GM06990 (cell line): ENCODE measurements around the gene RAB14.
A peak's percentile ranks its signal among the peaks of the same experiment; 100 is the strongest.

Experiments
- DNase-seq: peaks from one replicate; pipeline ENCODE4 v3.0.0-alpha.2; 2011; ENCODE audit not compliant: insufficient read length; ENCODE audit errors: extremely low read depth
- H3K27me3 ChIP-seq: replicated peaks from 2 replicates; pipeline ENCODE4 v1.6.0; 2011; ENCODE audit warnings: low read length; ENCODE audit not compliant: control insufficient read depth, insufficient read depth
- H3K36me3 ChIP-seq: 2 replicates; pipeline ENCODE4 v1.5.1; 2011; ENCODE audit warnings: low read length; ENCODE audit not compliant: control insufficient read depth, insufficient read depth
- H3K4me3 ChIP-seq: replicated peaks from 2 replicates; pipeline ENCODE4 v1.5.1; 2011; ENCODE audit warnings: low read depth, mild to moderate bottlenecking, control low read depth, low read length
- TF ChIP-seq, protein P1 (sequence below): IDR thresholded peaks from 2 replicates; pipeline ENCODE4 v1.5.1; 2011; ENCODE audit warnings: low read length, control low read depth, mild to moderate bottlenecking, inconsistent platforms; ENCODE audit not compliant: insufficient read depth, poor library complexity, severe bottlenecking

Gene RAB14

DNA sequence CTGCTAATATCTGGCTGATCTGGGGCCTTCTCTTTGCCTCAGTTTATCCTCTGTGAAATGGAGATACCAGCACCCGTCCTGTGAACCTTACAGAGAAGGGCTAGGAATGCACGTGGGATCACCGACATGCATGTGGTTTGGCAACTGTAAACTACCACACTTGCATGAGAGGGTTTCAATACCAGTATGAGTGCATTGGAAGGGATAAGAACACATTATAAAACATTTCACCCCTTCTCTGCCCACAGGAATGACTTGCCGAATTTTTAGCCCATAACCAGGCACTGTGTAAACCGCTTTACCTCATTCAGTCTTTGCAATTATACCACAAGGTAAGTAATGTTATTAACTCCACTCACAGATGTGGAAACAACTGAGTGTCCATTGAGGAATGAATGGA, 8.9 kb upstream of the RAB14 start:
- TF ChIP-seq, protein P1, sequence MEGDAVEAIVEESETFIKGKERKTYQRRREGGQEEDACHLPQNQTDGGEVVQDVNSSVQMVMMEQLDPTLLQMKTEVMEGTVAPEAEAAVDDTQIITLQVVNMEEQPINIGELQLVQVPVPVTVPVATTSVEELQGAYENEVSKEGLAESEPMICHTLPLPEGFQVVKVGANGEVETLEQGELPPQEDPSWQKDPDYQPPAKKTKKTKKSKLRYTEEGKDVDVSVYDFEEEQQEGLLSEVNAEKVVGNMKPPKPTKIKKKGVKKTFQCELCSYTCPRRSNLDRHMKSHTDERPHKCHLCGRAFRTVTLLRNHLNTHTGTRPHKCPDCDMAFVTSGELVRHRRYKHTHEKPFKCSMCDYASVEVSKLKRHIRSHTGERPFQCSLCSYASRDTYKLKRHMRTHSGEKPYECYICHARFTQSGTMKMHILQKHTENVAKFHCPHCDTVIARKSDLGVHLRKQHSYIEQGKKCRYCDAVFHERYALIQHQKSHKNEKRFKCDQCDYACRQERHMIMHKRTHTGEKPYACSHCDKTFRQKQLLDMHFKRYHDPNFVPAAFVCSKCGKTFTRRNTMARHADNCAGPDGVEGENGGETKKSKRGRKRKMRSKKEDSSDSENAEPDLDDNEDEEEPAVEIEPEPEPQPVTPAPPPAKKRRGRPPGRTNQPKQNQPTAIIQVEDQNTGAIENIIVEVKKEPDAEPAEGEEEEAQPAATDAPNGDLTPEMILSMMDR, result no peak
- Histone ChIP-seq H3K4me3 (no peak overlapping the region), H3K36me3 (no peaks in the 10 kb centered on the region), H3K27me3 (no peaks in the 10 kb centered on the region)
- no peak for DNase-seq

GRCh38 chr9:121207371-121207940, 5.8 kb upstream of the RAB14 start:
- no peak overlapping the region; the same call in 1 of the 2 replicates for H3K4me3 ChIP-seq

GRCh38 chr9:121206516-121207370, 5.1 kb upstream of the RAB14 start:
- no peak overlapping the region for H3K4me3 ChIP-seq
- TF ChIP-seq, protein P1, result no peak
- no peaks in the 10 kb centered on the region for H3K27me3 ChIP-seq
- no peaks in the 10 kb centered on the region for H3K36me3 ChIP-seq
- no peak for DNase-seq

More at GRCh38 chr9:121207371-121207940, 5.8 kb upstream of the RAB14 start:
- Histone ChIP-seq H3K36me3 (no peaks in the 10 kb centered on the region), H3K27me3 (no peaks in the 10 kb centered on the region)
- TF ChIP-seq, protein P1, result no peak
- DNase-seq, result peak; percentile 50

DNA sequence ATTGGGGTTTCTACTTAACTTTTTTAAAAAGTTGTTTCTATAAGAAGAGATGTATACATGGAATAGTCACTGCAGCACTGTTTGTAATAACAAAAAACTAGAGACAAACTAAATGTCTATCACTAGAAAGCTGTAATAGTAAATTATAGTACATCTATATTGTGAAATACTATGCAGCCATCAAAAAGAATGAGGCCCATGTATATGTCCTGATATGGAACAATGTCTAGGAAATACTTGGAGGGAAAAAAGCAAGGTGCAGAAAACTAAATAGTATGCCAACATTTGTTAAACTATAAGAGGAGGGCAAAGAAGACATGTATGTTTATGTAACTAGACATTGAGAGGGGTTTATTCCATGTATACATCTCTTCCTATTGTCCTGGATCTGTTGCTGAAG, 2.9 kb upstream of the RAB14 start:
- DNase-seq, result no peak
- Histone ChIP-seq H3K36me3 (no peaks in the 10 kb centered on the region), H3K27me3 (no peaks in the 10 kb centered on the region), H3K4me3 (no peak overlapping the region)
- TF ChIP-seq, protein P1, result no peak

DNA sequence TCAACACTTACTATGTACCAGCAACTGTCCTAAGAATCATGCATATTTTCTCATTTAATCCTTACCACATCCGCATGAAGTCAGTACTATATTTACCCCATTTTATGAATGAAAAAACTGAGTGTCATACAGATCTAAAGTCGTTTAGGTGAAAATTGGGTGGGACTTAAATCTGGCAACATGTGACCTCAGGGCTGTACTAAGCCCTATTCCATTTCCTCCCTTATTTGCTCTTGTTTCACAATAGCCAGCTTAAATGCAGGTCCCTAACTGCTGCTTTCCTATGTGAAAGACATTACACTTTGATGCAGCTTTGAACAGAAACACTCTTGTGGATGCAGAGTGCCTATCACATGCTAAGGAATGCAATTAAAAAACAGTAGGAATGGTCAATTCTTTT, 2.5 kb upstream of the RAB14 start:
- H3K36me3 ChIP-seq, result no peaks in the 10 kb centered on the region
- TF ChIP-seq, protein P1, result no peak
- H3K27me3 ChIP-seq, result no peaks in the 10 kb centered on the region
- no peak overlapping the region for H3K4me3 ChIP-seq
- no peak for DNase-seq
